ENCODE data around the gene NFE2. TPM values are rescaled to one million over a fixed set of nuclear protein-coding genes. Genes with fewer than 3 reads are reported as not detected.
A peak's percentile ranks its signal among the peaks of the same experiment; 100 is the strongest.

Gene NFE2
- total RNA-seq, 1 experiment from 2014 or later, result 2.4 TPM

Small RNA genes lying within 50 kb of the gene (microRNA-seq; reads per million reads assigned to microRNA genes)
- gene MIR148B (ENCODE audit: borderline number of aligned reads), result 9.4 reads per million, percentile 25 among the genes with 10 or more reads in this experiment

Other genes with a start within 250 kb of the NFE2 start
- 0.14 to 0.46 TPM (median 0.30 TPM) in 3 replicates for gene HOXC4, start 247.2 kb downstream of the NFE2 start, total RNA-seq (2021)
- 19.2 to 27.5 TPM (median 26.3 TPM) in 3 replicates for gene SMUG1, start 112.0 kb downstream of the NFE2 start, total RNA-seq (2021)
- 182 to 218 TPM (median 216 TPM) in 3 replicates for gene CBX5, start 20.9 kb downstream of the NFE2 start, total RNA-seq (2021)
- gene HNRNPA1, start 20.3 kb downstream of the NFE2 start, total RNA-seq (2021), result 2,589 to 2,788 TPM (median 2,737 TPM) in 3 replicates
- 98.2 to 116 TPM (median 115 TPM) in 3 replicates for gene COPZ1, start 24.1 kb upstream of the NFE2 start, total RNA-seq (2021)
- 0.13 TPM in 1 of 3 replicates, not detected in the others for gene GPR84, start 63.5 kb upstream of the NFE2 start, total RNA-seq (2021)
- 18.4 to 23.5 TPM (median 22.2 TPM) in 3 replicates for gene ZNF385A, start 83.7 kb upstream of the NFE2 start, total RNA-seq (2021)
- gene ITGA5, start 118.3 kb upstream of the NFE2 start, total RNA-seq (2021), result 19.3 to 21.9 TPM (median 20.8 TPM) in 3 replicates
- 0.55 to 0.99 TPM (median 0.74 TPM) in 3 replicates for gene GTSF1, start 172.6 kb upstream of the NFE2 start, total RNA-seq (2021)
- gene NCKAP1L, start 196.7 kb upstream of the NFE2 start, total RNA-seq (2021), result 0.41 to 0.76 TPM (median 0.57 TPM) in 3 replicates
- gene PDE1B, start 248.6 kb upstream of the NFE2 start, total RNA-seq (2021), result 0.41 to 1.9 TPM (median 0.64 TPM) in 3 replicates